Bladder microvascular endothelial cell (primary cell): Measurements from ENCODE around the gene KCNE4. TPM values are rescaled to one million over a fixed set of nuclear protein-coding genes. Genes with fewer than 3 reads are reported as not detected.

ENCODE experiments used
- total RNA-seq: library from RNA; depleted of rRNA; stranded (reverse); fragments of >200 nt; gene quantifications from 2 replicates; pipeline ENCODE4 v1.2.3, GENCODE V29; 2014

Gene KCNE4
- 0.31 and 0.65 TPM in 2 replicates for total RNA-seq

GRCh38 chr2:223051693-223052289 is at the start of gene KCNE4:
Gene KCNE4 (plus strand): TSS chr2:223052190. CDS start chr2:223052831, 641 bp downstream.

Other genes starting within 250 kb of the KCNE4 start
- gene ACSL3, start 191.2 kb upstream of the KCNE4 start, total RNA-seq = 63.3 and 101 TPM in 2 replicates